Measurements from ENCODE around the gene COMTD1. TPM values are rescaled to one million over a fixed set of nuclear protein-coding genes. Genes with fewer than 3 reads are reported as not detected.

Gene COMTD1
- total and polyA plus RNA-seq, 2 of the 8 experiments (the other 6 are each of a cell fraction or from before 2014, with no cell fraction given): 31.9 to 42.4 TPM

GRCh38 chr10:75186310-75186709, 49.4 kb downstream of the COMTD1 start:
- POLR2A ChIA-PET (ENCODE audit: partially characterized antibody): interaction anchor here (2.7 to 36.7 kb wide), 2 partner anchors 25 to 42 kb away, joined by 28 to 801 read pairs; partner anchors contain the start of genes COMTD1 and VDAC2

More at GRCh38 chr10:75186310-75186709, 49.4 kb downstream of the COMTD1 start:
- Histone ChIP-seq H3K9ac (replicated peaks in 1 of 4; ENCODE audit: extremely low read depth in 1 of 4, low read depth in 3 of 4, low read length in 3 of 4) (no peak overlapping the region), H2AFZ (ENCODE audit: low read length) (no peak overlapping the region), H4K20me1 (replicated peaks in 1 of 2; ENCODE audit: control insufficient read depth in 1 of 2, insufficient read depth in 2 of 2, low read length in 2 of 2) (no peaks in the 10 kb centered on the region), H4K91ac (replicated peaks; ENCODE audit: insufficient read length, low read length) (no peak overlapping the region), H3K14ac (ENCODE audit: insufficient read length) (no peak overlapping the region), H3K36me3 (ENCODE audit: control insufficient read depth in 2 of 4, insufficient read depth in 4 of 4, low read length in 3 of 4) (no peaks in the 10 kb centered on the region), H2BK120ac (replicated peaks; ENCODE audit: low read depth, low read length) (no peak overlapping the region), H3K4me3 (ENCODE audit: extremely low read depth in 1 of 4, insufficient read depth in 2 of 4, low read depth in 3 of 4, low read length in 4 of 4) (no peak overlapping the region), H2BK5ac (ENCODE audit: low read depth, low read length) (no peak overlapping the region), H3K23me2 (ENCODE audit: low read depth, low read length) (no peaks in the 10 kb centered on the region), H2BK12ac (ENCODE audit: low read depth, low read length) (no peak overlapping the region), H4K5ac (ENCODE audit: insufficient read length, low read depth, low read length) (no peak overlapping the region), H3K79me2 (ENCODE audit: control insufficient read depth in 1 of 2, insufficient read depth in 2 of 2, low read length in 2 of 2) (no peaks in the 10 kb centered on the region), H3K18ac (ENCODE audit: extremely low read depth, low read length) (no peak overlapping the region), H3K4ac (replicated peaks; ENCODE audit: insufficient read length, low read depth, low read length) (no peak overlapping the region), H3K23ac (ENCODE audit: insufficient read length) (no peak overlapping the region), H3K4me1 (replicated peaks in 1 of 4; ENCODE audit: control insufficient read depth in 3 of 4, insufficient read depth in 4 of 4, low read length in 3 of 4) (peaks cover 0 to 12% (median 7%) of the 10 kb centered on the region in 4 experiments; a peak in 5 of 7 replicates), H2AK5ac (ENCODE audit: low read depth, low read length) (no peak overlapping the region), H3K4me2 (ENCODE audit: insufficient read depth in 1 of 2, low read depth in 2 of 2, low read length in 2 of 2) (no peak overlapping the region), H3K79me1 (ENCODE audit: low read depth, low read length) (no peaks in the 10 kb centered on the region), H3K9me3 (ENCODE audit: insufficient read depth in 2 of 2, low read depth in 1 of 2, low read length in 1 of 2) (no peaks in the 10 kb centered on the region), H3K56ac (replicated peaks; ENCODE audit: insufficient read length, low read depth, low read length) (no peak overlapping the region), H3K27ac (ENCODE audit: low read depth, low read length) (no peak overlapping the region), H3K27me3 (replicated peaks in 1 of 4; ENCODE audit: control insufficient read depth in 3 of 4, extremely low read depth in 1 of 4, insufficient read depth in 3 of 4, low read length in 3 of 4) (no peaks in the 10 kb centered on the region), H2BK20ac (ENCODE audit: low read length) (no peak overlapping the region), H4K8ac (ENCODE audit: extremely low read depth, insufficient read depth, low read length) (no peak overlapping the region), H2BK15ac (ENCODE audit: low read length) (no peak overlapping the region)
- 82% methylated on average over 4 of the region's 4 CpGs; no CpG with 5 or more reads in 1 of the 2 experiments for WGBS, 2 experiments (ENCODE audit: extremely low coverage in 1 of 2, insufficient coverage in 1 of 2, insufficient read length in 1 of 2, insufficient replicate concordance in 2 of 2, low coverage in 1 of 2, low lambda C conversion rate in 2 of 2, missing lambda C conversion rate in 1 of 2)
- CTCF ChIA-PET (ENCODE audit: partially characterized antibody): interaction anchor here (0.6 to 10.5 kb wide), 7 partner anchors 10 to 46 kb away, joined by 3 to 209 read pairs (median 4); partner anchors contain the start of gene COMTD1
- FAIRE-seq (no peak), DNase-seq (ENCODE audit: low read depth in 1 of 2, low spot score in 2 of 2) (no peak)
- TF ChIP-seq ASH2L (IDR thresholded peaks at IDR 0.05; ENCODE audit: low read length) (no peak), BCL11A (IDR thresholded peaks at IDR 0.05; ENCODE audit: low read depth in 2 of 2, low read length in 2 of 2) (no peak), RFX5 (IDR thresholded peaks at IDR 0.05; ENCODE audit: borderline replicate concordance, low read depth, low read length) (no peak), HDAC6 (IDR thresholded peaks at IDR 0.05; ENCODE audit: low read depth, low read length) (no peak), JUND (IDR thresholded peaks at IDR 0.05; ENCODE audit: low read length) (no peak)
